Transverse colon (tissue), 4 donors: ENCODE results near the gene PKP2. TPM values are rescaled to one million over a fixed set of nuclear protein-coding genes. Genes with fewer than 3 reads are reported as not detected.

ENCODE experiments used
- DNase-seq: peaks from one replicate; pipeline ENCODE4 v3.0.0-alpha.2; 2019
- H3K27ac ChIP-seq, 4 donors: fragments of 200-600 bp; sonication (generic); 2 replicates each; pipeline ENCODE4 v1.5.1; 2016 to 2018; ENCODE audit warnings: inconsistent platforms in 4 of 4
- H3K27me3 ChIP-seq: fragments of 200-600 bp; sonication (generic); 2 replicates; pipeline ENCODE4 v1.5.1; 2017; ENCODE audit warnings: inconsistent platforms
- H3K36me3 ChIP-seq, 4 donors: fragments of 200-600 bp; sonication (generic); 2 replicates each; pipeline ENCODE4 v1.5.1; 2017 to 2019; ENCODE audit warnings: inconsistent platforms in 4 of 4
- H3K4me1 ChIP-seq, 4 donors: fragments of 200-600 bp; sonication (generic); 2 replicates each; pipeline ENCODE4 v1.5.1; 2017 to 2020; ENCODE audit warnings: inconsistent platforms in 4 of 4
- H3K4me3 ChIP-seq, 4 donors: fragments of 200-600 bp; sonication (generic); 1 replicate in 1 of 4; 2 replicates in 3 of 4; pipeline versions ENCODE4 v1.5.1 to v1.6.1; 2017 to 2019; ENCODE audit warnings: inconsistent platforms in 4 of 4
- H3K9me3 ChIP-seq, 2 donors: fragments of 200-600 bp; sonication (generic); 2 replicates each; pipeline ENCODE4 v1.5.1; 2017 to 2019; ENCODE audit warnings: inconsistent platforms in 2 of 2
- EP300 ChIP-seq: sonication (generic); formaldehyde crosslinking; IDR thresholded peaks from one replicate; pipeline ENCODE4 v1.6.1; 2017; ENCODE audit warnings: antibody characterized with exemption, low read depth
- POLR2A ChIP-seq: fragments of 450-650 bp; IDR thresholded peaks from one replicate; pipeline ENCODE4 v1.6.1; 2016; ENCODE audit warnings: antibody characterized with exemption, mild to moderate bottlenecking, moderate library complexity
- POLR2AphosphoS5 ChIP-seq, 3 donors: sonication (generic); formaldehyde crosslinking; IDR thresholded peaks; one replicate each; pipeline ENCODE4 v1.6.1; 2016; ENCODE audit warnings: antibody characterized with exemption in 3 of 3
- WGBS, 2 donors: methylation state at CpG; one replicate each; pipeline ENCODE4 v1.1.5; 2018; ENCODE audit warnings: low coverage in 1 of 2; 5-methylcytosine and 5-hydroxymethylcytosine counted together
- in situ Hi-C, 4 donors: fragments of 200-750 bp; cut with MboI; loops; one replicate each; pipeline versions ENCODE4 v1.15.0 to v1.15.1; 2017; ENCODE audit warnings: low sequenced_read_pairs in 3 of 4, low pct_ligation_motif_present in 1 of 4, low pct_unique_long_range_greater_than_20kb in 1 of 4
- intact Hi-C: fragments of 100-400 bp; cut with DNase I; formaldehyde crosslinking; loops from one replicate; pipeline ENCODE4 v1.15.1; 2023; ENCODE audit warnings: low total_unique reads
- total RNA-seq, 4 donors: library from RNA; depleted of rRNA; stranded (reverse); fragments of >200 nt; gene quantifications; one replicate each; pipeline ENCODE4 v1.1.0, GENCODE V29; 2016
- TF ChIP-seq, protein P1 (sequence below), 5 experiments: fragments of 200-600 bp in 3 of 5; fragments of 450-650 bp in 2 of 5; sonication (generic) in 3 of 5; IDR thresholded peaks; 1 replicate in 2 of 5; 2 replicates in 3 of 5; pipeline ENCODE4 v1.5.1; 2016 to 2017; ENCODE audit warnings: antibody characterized with exemption in 5 of 5, inconsistent platforms in 3 of 5, mild to moderate bottlenecking in 2 of 5, moderate library complexity in 1 of 5

Gene PKP2
- total RNA-seq, 4 donors from 2014 or later, result 92.0 to 253 (median 108) TPM

DNA sequence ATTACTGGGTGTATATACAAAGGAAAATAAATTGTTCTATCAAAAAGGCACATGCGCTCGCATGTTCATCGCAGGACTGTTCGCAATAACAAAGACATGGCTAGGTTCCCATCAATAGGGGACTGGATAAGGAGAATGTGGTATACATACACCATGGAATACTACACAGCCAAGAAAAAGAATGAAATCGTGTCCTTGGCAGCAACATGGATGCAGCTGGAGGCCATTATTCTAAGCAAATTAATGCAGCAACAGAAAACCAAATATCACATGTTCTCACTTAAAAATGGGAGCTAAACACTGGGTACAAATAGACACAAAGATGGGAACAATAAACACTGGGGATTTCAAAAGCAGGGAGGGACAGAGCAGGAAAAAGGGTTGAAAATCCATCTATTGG is 58.6 kb downstream of the PKP2 start:
- Histone ChIP-seq H3K36me3 (peaks cover 0 to 6% (median 0%) of the 10 kb centered on the region in 4 donors), H3K27me3 (no peaks in the 10 kb centered on the region), H3K9me3 (no peaks in the 10 kb centered on the region), H3K4me1 (no peaks in the 10 kb centered on the region), H3K27ac (no peak overlapping the region), H3K4me3 (no peak overlapping the region)
- intact Hi-C loops (no loop called here), in situ Hi-C loops (no loop called here)
- DNase-seq, result no peak
- no peak for TF ChIP-seq POLR2AphosphoS5 (IDR thresholded peaks at IDR 0.05)
- no peak for TF ChIP-seq POLR2A
- TF ChIP-seq, protein P1, sequence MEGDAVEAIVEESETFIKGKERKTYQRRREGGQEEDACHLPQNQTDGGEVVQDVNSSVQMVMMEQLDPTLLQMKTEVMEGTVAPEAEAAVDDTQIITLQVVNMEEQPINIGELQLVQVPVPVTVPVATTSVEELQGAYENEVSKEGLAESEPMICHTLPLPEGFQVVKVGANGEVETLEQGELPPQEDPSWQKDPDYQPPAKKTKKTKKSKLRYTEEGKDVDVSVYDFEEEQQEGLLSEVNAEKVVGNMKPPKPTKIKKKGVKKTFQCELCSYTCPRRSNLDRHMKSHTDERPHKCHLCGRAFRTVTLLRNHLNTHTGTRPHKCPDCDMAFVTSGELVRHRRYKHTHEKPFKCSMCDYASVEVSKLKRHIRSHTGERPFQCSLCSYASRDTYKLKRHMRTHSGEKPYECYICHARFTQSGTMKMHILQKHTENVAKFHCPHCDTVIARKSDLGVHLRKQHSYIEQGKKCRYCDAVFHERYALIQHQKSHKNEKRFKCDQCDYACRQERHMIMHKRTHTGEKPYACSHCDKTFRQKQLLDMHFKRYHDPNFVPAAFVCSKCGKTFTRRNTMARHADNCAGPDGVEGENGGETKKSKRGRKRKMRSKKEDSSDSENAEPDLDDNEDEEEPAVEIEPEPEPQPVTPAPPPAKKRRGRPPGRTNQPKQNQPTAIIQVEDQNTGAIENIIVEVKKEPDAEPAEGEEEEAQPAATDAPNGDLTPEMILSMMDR (IDR thresholded peaks at IDR 0.05), result no peak
- no peak for TF ChIP-seq EP300
- 96 to 98% methylated on average over 5 of the region's 5 CpGs for WGBS, 2 donors

DNA sequence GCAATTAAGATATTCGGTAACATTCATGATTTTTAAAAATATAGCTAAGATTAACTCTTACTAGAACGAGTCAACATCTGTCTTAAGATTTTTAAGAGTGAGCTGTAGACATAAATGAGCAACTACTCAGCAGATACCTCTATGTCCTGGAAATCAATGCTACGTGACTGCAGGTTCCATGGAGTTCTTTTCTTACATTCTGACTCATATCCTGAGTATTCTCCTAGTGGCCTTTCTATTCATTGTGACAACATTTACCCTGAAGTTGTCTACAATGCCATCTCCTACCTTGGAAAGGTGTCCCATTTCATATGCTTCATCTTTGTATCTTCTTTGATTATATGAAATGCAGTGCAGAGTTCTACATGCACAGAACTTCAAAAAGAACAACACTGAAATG is 59.9 kb downstream of the PKP2 start:
- Histone ChIP-seq H3K27ac (no peak overlapping the region), H3K4me3 (no peak overlapping the region), H3K27me3 (no peaks in the 10 kb centered on the region), H3K9me3 (no peaks in the 10 kb centered on the region), H3K36me3 (peaks cover 0 to 6% (median 0%) of the 10 kb centered on the region in 4 donors), H3K4me1 (no peaks in the 10 kb centered on the region)
- no peak for TF ChIP-seq POLR2AphosphoS5 (IDR thresholded peaks at IDR 0.05)
- TF ChIP-seq POLR2A, result no peak
- TF ChIP-seq, protein P1 (IDR thresholded peaks at IDR 0.05), result no peak
- no peak for TF ChIP-seq EP300
- WGBS, 2 donors, result 78 to 90% methylated on average over 3 of the region's 3 CpGs
- no peak for DNase-seq
- intact Hi-C loops (no loop called here), in situ Hi-C loops (no loop called here)

DNA sequence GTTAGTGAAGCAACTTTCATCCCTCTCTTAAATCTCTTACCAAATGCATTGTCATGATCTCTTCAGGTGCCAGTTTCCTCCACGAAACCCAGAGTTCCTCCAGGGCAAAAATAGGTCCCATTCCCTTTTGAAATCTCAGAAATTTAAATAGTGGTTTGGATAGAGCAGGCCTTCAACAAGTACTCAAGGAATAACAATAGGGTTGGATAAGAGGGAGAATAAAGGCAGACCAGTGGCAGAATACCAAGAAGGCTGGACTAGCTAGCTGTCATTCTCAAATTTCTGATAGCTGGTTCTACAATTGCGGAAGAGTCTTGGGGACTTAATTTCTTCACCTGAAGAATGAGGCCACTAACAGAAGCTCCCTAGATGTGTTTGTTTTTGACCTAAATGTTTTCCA is 62.5 kb downstream of the PKP2 start:
- Histone ChIP-seq H3K4me3 (no peak overlapping the region), H3K9me3 (no peaks in the 10 kb centered on the region), H3K27me3 (no peaks in the 10 kb centered on the region), H3K27ac (no peak overlapping the region), H3K36me3 (peaks cover 0 to 6% (median 0%) of the 10 kb centered on the region in 4 donors), H3K4me1 (no peaks in the 10 kb centered on the region)
- no peak for DNase-seq
- TF ChIP-seq, protein P1 (IDR thresholded peaks at IDR 0.05), result no peak
- no peak for TF ChIP-seq POLR2AphosphoS5 (IDR thresholded peaks at IDR 0.05)
- TF ChIP-seq POLR2A, result no peak
- no peak for TF ChIP-seq EP300
- in situ Hi-C loops (no loop called here), intact Hi-C loops (no loop called here)
- WGBS, 2 donors, result 71 to 89% methylated on average over 2 of the region's 2 CpGs

DNA sequence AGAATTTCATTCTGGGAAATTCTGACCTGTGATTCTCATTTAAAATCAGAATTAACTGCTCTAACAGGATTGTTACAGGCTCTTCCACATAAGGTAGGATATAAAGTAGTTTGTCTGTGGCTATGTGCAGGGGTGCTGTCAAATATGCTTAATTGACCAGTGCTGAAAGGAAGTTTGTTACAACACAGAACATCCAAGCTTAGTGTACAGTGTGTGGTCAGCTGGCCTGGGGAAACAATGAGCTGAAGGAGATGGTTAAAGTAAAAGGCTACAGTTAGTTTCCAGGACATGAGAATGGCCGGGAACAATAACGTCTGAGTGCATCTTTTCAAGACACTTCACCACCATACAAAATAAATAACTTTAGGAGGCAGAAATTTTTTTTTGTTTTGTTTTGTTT is 68.0 kb downstream of the PKP2 start:
- peaks cover 0 to 10% (median 0%) of the 10 kb centered on the region in 4 donors for H3K36me3 ChIP-seq
- WGBS, 2 donors, result 71 to 82% methylated on average over 2 of the region's 2 CpGs
- no peak for DNase-seq
- intact Hi-C loops (no loop called here), in situ Hi-C loops (no loop called here)
- H3K27me3 ChIP-seq, result no peaks in the 10 kb centered on the region
- H3K4me3 ChIP-seq, result no peak overlapping the region
- no peak overlapping the region for H3K27ac ChIP-seq
- H3K9me3 ChIP-seq, result no peaks in the 10 kb centered on the region
- no peaks in the 10 kb centered on the region for H3K4me1 ChIP-seq
- no peak for TF ChIP-seq EP300

DNA sequence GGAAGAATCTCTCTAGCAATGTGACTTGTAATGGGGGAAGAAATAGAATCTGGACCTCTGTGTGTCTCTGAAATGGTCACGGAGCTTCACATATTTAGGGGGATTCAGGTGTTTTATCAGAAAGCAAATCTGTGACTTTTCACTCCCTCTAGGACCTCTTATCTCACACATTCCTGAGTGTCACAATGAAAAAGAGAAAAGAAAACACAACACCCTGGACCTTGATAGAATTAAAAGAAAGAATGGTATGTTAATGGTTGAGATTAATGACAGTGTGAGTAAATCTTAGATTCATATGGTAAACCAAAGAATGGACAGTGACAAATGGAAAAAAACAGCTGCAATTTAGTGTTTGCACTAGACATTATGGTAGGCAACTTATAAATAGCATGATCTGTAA is 68.5 kb downstream of the PKP2 start:
- Histone ChIP-seq H3K27me3 (no peaks in the 10 kb centered on the region), H3K4me3 (no peak overlapping the region), H3K27ac (no peak overlapping the region), H3K9me3 (no peaks in the 10 kb centered on the region), H3K4me1 (no peaks in the 10 kb centered on the region), H3K36me3 (peaks cover 0 to 10% (median 0%) of the 10 kb centered on the region in 4 donors)
- no peak for DNase-seq
- TF ChIP-seq, protein P1 (IDR thresholded peaks at IDR 0.05), result no peak
- TF ChIP-seq POLR2AphosphoS5 (IDR thresholded peaks at IDR 0.05) (no peak), POLR2A (no peak), EP300 (no peak)
- intact Hi-C loops, result no loop called here
- in situ Hi-C loops, result no loop called here
- WGBS, 2 donors, result 83 to 100% methylated on average over 1 of the region's 1 CpG
